Peyer's patch (tissue), 4 donors: ENCODE measurements around the gene ZNF135. TPM values are rescaled to one million over a fixed set of nuclear protein-coding genes. Genes with fewer than 3 reads are reported as not detected.

Experiments used
- DNase-seq, 3 donors: peaks; one replicate each; pipeline ENCODE4 v3.0.0-alpha.2; 2017 to 2019
- H3K27ac ChIP-seq, 4 donors: fragments of 200-600 bp; sonication (generic); one replicate each; pipeline ENCODE4 v1.5.1; 2016 to 2019
- H3K27me3 ChIP-seq, 2 donors: fragments of 200-600 bp; sonication (generic); one replicate each; pipeline ENCODE4 v1.5.1; 2019
- H3K36me3 ChIP-seq, 3 donors: fragments of 200-600 bp; sonication (generic); one replicate each; pipeline ENCODE4 v1.5.1; 2016 to 2019
- H3K4me1 ChIP-seq, 4 donors: fragments of 200-600 bp; sonication (generic); one replicate each; pipeline ENCODE4 v1.5.1; 2016 to 2019
- H3K4me3 ChIP-seq, 4 donors: fragments of 200-600 bp; sonication (generic); 1 replicate in 3 of 4; 2 replicates in 1 of 4; pipeline ENCODE4 v1.5.1; 2016 to 2019; ENCODE audit warnings: mild to moderate bottlenecking in 1 of 4
- H3K9me3 ChIP-seq, 4 donors: fragments of 200-600 bp; sonication (generic); one replicate each; pipeline ENCODE4 v1.5.1; 2016 to 2019; ENCODE audit warnings: mild to moderate bottlenecking in 1 of 4
- POLR2A ChIP-seq, 2 donors: fragments of 450-650 bp; IDR thresholded peaks; one replicate each; pipeline ENCODE4 v1.5.1; 2017; ENCODE audit warnings: antibody characterized with exemption in 2 of 2, mild to moderate bottlenecking in 2 of 2, moderate library complexity in 2 of 2
- total RNA-seq, 4 donors: library from RNA; depleted of rRNA; stranded (reverse); fragments of >200 nt; gene quantifications; one replicate each; pipeline ENCODE4 v1.1.0, GENCODE V29; 2016
- TF ChIP-seq, protein P1 (sequence below), 6 experiments: fragments of 450-650 bp in 4 of 6; fragments of 200-600 bp in 2 of 6; sonication (generic) in 1 of 6; IDR thresholded peaks; one replicate each; pipeline ENCODE4 v1.5.1; 2017 to 2019; ENCODE audit warnings: antibody characterized with exemption in 6 of 6, mild to moderate bottlenecking in 3 of 6, moderate library complexity in 1 of 6

Gene ZNF135
- total RNA-seq, 4 donors from 2014 or later, result 1.2 to 6.6 (median 4.0) TPM

GRCh38 chr19:58107778-58108545 is 48.9 kb downstream of the ZNF135 start:
- Histone ChIP-seq H3K36me3 (no peaks in the 10 kb centered on the region), H3K4me3 (no peak overlapping the region), H3K27me3 (no peaks in the 10 kb centered on the region), H3K9me3 (peaks cover 0 to 91% (median 33%) of the 10 kb centered on the region in 4 donors), H3K4me1 (no peaks in the 10 kb centered on the region), H3K27ac (no peak overlapping the region)
- TF ChIP-seq, protein P1, sequence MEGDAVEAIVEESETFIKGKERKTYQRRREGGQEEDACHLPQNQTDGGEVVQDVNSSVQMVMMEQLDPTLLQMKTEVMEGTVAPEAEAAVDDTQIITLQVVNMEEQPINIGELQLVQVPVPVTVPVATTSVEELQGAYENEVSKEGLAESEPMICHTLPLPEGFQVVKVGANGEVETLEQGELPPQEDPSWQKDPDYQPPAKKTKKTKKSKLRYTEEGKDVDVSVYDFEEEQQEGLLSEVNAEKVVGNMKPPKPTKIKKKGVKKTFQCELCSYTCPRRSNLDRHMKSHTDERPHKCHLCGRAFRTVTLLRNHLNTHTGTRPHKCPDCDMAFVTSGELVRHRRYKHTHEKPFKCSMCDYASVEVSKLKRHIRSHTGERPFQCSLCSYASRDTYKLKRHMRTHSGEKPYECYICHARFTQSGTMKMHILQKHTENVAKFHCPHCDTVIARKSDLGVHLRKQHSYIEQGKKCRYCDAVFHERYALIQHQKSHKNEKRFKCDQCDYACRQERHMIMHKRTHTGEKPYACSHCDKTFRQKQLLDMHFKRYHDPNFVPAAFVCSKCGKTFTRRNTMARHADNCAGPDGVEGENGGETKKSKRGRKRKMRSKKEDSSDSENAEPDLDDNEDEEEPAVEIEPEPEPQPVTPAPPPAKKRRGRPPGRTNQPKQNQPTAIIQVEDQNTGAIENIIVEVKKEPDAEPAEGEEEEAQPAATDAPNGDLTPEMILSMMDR (IDR thresholded peaks at IDR 0.05), result no peak
- no peak for TF ChIP-seq POLR2A (IDR thresholded peaks at IDR 0.05)
- no peak for DNase-seq

- H3K27me3 ChIP-seq, result no peaks in the 10 kb centered on the region
- H3K4me3 ChIP-seq, result no peak overlapping the region
- TF ChIP-seq POLR2A (IDR thresholded peaks at IDR 0.05), result no peak
- TF ChIP-seq, protein P1 (IDR thresholded peaks at IDR 0.05), result no peak
- no peak for DNase-seq
- peaks cover 0 to 91% (median 32%) of the 10 kb centered on the region in 4 donors for H3K9me3 ChIP-seq
- H3K4me1 ChIP-seq, result no peaks in the 10 kb centered on the region
- H3K36me3 ChIP-seq, result no peaks in the 10 kb centered on the region
- no peak overlapping the region for H3K27ac ChIP-seq
Observed at GRCh38 chr19:58108546-58108817, 49.4 kb downstream of the ZNF135 start.

GRCh38 chr19:58117841-58118575 is 58.9 kb downstream of the ZNF135 start:
- H3K9me3 ChIP-seq, result peaks cover 0 to 78% (median 35%) of the 10 kb centered on the region in 4 donors

DNA sequence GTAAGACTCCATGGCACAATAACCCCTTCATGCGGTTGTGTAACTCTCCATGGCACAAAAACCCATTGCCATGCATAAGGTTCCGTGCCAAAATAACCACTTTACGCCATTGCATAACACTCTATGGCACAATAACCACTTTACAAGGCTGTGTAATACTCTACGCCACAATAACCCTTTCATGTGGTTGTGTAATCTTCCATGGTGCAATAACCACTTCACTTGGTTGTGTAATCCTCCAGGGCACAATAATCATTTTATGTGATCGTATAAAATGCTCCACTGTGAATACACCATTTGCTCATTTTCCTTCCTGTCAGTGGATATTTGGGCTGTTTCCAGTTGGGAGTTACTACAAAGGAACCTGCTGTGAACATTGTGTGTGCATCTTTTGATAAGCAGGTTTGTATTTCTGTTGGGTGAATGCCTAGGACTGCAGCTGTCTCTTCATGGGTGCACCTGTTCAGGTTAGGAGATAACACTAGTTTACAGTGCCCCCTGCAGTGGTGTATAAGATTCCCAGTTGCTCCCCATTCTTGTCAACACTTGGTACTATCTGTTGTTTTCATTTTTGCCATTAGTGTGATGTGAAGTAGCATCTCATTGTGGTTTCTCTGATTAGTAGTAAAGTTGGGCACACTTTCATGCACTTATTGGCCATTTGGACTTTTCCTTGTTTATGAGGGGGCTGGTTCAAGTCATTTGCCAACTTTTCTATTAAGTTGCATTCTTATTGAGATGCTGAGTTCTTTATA is 60.1 kb downstream of the ZNF135 start:
- Histone ChIP-seq H3K9me3 (peaks cover 0 to 81% (median 38%) of the 10 kb centered on the region in 4 donors), H3K4me3 (no peak overlapping the region), H3K36me3 (no peaks in the 10 kb centered on the region), H3K4me1 (no peaks in the 10 kb centered on the region), H3K27ac (no peak overlapping the region), H3K27me3 (no peaks in the 10 kb centered on the region)
- DNase-seq, result no peak
- TF ChIP-seq, protein P1 (IDR thresholded peaks at IDR 0.05), result no peak
- no peak for TF ChIP-seq POLR2A (IDR thresholded peaks at IDR 0.05)

More at GRCh38 chr19:58117841-58118575, 58.9 kb downstream of the ZNF135 start:
- no peaks in the 10 kb centered on the region for H3K36me3 ChIP-seq
- no peaks in the 10 kb centered on the region for H3K27me3 ChIP-seq
- no peaks in the 10 kb centered on the region for H3K4me1 ChIP-seq
- H3K4me3 ChIP-seq, result no peak overlapping the region
- H3K27ac ChIP-seq, result no peak overlapping the region
- TF ChIP-seq, protein P1 (IDR thresholded peaks at IDR 0.05), result no peak
- TF ChIP-seq POLR2A (IDR thresholded peaks at IDR 0.05), result no peak
- no peak for DNase-seq

Other genes starting within 250 kb of the ZNF135 start
- 10 to 100 TPM in 3 of 4 donors, 1 to 10 TPM in 1; 7.4 to 49.2 (median 37.4) TPM for gene ZNF552, start 244.4 kb upstream of the ZNF135 start, total RNA-seq
- gene ZNF587B, start 229.0 kb upstream of the ZNF135 start, total RNA-seq, result 10 to 100 TPM; 19.3 to 32.4 (median 25.0) TPM
- gene ZNF587, start 209.4 kb upstream of the ZNF135 start, total RNA-seq, result 10 to 100 TPM; 35.7 to 74.7 (median 62.8) TPM
- gene ZNF814, start 170.2 kb upstream of the ZNF135 start, total RNA-seq, result 10 to 100 TPM; 15.9 to 49.5 (median 30.8) TPM
- gene ZNF417, start 142.7 kb upstream of the ZNF135 start, total RNA-seq, result 10 to 100 TPM; 13.5 to 54.5 (median 19.0) TPM
- 10 to 100 TPM in 1 of 4 donors, 1 to 10 TPM in 2, under 1 TPM in 1; 0.88 to 16.5 (median 2.4) TPM for gene ZNF418, start 123.9 kb upstream of the ZNF135 start, total RNA-seq
- 1 to 10 TPM; 2.7 to 6.2 (median 6.0) TPM for gene ZNF256, start 111.6 kb upstream of the ZNF135 start, total RNA-seq
- 1 to 10 TPM in 2 of 4 donors, not detected in 2; 3.1 to 4.0 TPM for gene C19orf18, start 84.7 kb upstream of the ZNF135 start, total RNA-seq
- gene ZNF606, start 56.5 kb upstream of the ZNF135 start, total RNA-seq, result 10 to 100 TPM; 18.4 to 29.7 (median 20.3) TPM
- gene ZSCAN1, start 25.3 kb upstream of the ZNF135 start, total RNA-seq, result not detected
- gene ZSCAN18, start 38.9 kb downstream of the ZNF135 start, total RNA-seq, result 10 to 100 TPM; 20.8 to 75.1 (median 47.7) TPM
- 10 to 100 TPM in 1 of 4 donors, 1 to 10 TPM in 3; 3.4 to 11.6 (median 5.7) TPM for gene ZNF329, start 91.5 kb downstream of the ZNF135 start, total RNA-seq
- 10 to 100 TPM; 32.4 to 46.8 (median 39.7) TPM for gene ZNF274, start 123.8 kb downstream of the ZNF135 start, total RNA-seq
- gene ZNF544, start 169.6 kb downstream of the ZNF135 start, total RNA-seq, result 100 to 1,000 TPM in 1 of 4 donors, 10 to 100 TPM in 3; 21.9 to 158 (median 31.4) TPM
- 1 to 10 TPM; 7.0 to 8.9 (median 7.9) TPM for gene ZNF8, start 219.7 kb downstream of the ZNF135 start, total RNA-seq
- 10 to 100 TPM; 41.3 to 54.2 (median 47.2) TPM for gene ERVK3-1, start 246.1 kb downstream of the ZNF135 start, total RNA-seq